SKM-1 (cell line): ENCODE measurements around the gene TMEM185B.

Source experiments
- DNase-seq: peaks from one replicate; lab custom pipeline; 2025; ENCODE audit not compliant: unreplicated experiment; lab: John Stamatoyannopoulos, UW

Gene TMEM185B

DNA sequence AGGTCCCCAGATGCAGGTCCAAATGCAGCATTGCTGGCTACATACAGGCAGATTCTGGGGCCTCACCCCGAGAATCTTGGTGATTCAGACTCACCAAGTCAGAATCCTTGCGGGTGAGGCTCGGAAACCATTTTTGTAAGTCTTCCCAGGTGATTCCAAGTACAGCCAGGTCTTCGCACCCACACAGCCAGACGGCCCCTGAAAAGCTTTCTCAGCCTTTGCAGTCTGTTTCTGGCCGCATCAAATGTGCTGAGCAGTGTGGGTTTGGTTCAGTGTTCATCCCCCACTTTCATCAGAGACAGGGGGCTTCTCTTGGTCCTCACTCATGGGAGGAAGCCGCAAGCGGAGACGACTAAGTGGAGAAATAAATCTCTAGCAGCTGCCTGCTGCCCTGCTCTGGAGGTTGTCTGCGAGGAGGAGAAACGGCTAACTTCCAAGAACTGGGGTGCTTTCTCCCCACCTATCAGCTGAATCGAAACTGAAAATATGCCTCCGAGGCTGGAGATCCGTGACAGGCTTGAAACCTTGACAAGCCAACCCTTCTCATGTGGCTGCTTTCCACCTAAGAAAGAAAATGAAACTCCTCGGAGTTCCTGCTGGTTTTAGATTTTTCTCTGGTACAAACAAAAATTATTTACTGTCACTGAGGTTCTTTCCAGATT lies 8.9 kb upstream of the TMEM185B start:
- DNase-seq: no peak

DNA sequence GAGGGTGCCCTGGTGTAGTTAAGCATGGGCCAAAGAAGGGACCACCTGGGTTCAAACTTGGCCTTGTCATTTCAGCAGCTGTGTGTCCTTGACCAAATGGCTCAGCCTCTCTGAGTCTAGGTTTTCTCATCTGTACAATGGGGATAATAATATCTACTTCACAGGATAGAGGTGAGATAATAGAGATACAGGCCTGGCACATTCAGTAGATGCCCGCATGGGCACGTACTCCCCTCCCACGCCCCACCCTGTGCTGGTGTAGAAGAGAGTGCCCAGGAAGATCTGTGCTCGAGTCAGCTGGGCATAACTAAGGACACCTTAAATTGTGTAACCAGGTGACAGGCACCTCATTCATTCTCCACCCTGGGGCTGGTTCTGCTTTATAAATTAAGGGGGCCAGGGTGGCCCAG lies 8.4 kb upstream of the TMEM185B start:
- DNase-seq: no peak

DNA sequence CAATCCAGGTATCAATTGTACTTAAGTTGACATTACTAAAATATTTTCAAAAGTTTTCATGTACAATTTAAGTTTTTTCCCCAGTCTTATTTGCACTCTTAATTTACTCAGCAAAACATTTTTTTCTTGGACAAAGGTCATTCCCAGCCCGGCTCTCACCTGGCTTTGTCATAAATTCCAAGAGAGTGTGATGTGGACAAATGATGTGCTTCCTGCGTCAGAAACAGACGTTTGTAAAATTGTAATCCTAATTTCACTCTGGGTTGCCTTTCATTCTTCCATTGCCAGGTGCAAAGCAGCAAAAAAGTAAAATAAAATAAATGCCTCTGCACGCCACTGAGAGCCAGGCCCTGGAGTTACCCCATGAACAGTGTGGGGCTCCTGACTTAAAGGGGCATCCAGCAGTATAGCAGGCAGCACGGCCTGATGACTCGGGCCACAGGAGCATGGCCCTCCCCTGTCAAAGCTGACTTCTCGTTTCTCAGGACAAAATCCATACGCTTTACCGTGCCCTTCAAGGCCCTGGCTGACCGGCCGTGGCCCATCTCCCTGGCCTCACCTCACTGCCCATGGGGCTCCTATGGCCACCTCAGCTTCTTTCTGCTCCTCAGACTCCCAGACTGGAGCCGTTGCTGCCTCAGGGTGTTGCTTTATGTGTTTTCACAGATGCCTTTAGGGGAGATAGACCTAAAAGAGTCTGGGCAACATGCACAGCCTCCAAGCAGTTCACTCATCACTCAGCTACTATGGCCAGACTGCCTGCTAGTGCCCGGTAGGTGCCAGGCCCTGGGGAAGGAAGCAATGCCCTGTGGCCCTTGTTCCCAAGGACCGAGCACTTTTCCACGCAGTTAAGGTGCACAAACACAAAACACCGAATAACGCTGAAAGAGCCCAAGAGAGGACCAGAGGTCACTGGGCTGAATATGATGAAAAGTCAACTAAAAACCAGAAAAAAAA lies 7.6 kb upstream of the TMEM185B start:
- no peak for DNase-seq

- no peak for DNase-seq
These were observed 6.1 kb upstream of the TMEM185B start for GRCh38 chr2:120229341-120229740.

DNA sequence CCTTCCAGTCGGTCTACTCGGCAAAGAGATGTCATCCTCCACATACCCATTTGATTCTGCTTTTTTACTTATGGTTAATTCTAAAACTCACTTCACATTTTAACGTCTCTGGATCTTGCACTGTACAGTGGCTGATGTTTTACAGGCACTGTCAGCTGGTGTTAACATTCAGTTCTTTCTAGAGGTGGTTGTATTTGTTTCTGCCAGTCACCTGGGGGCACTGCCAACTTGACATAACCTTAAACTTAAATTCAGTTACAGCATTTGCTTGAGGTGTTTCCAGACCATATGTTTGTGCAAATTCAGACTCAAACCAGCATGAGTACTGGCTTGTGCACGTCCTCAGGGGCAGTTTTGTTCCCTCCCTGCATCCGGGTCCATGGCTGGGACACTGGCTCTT lies 5.3 kb upstream of the TMEM185B start:
- no peak for DNase-seq

- no peak for DNase-seq
These were observed 4.2 kb upstream of the TMEM185B start for GRCh38 chr2:120227111-120227991.

DNA sequence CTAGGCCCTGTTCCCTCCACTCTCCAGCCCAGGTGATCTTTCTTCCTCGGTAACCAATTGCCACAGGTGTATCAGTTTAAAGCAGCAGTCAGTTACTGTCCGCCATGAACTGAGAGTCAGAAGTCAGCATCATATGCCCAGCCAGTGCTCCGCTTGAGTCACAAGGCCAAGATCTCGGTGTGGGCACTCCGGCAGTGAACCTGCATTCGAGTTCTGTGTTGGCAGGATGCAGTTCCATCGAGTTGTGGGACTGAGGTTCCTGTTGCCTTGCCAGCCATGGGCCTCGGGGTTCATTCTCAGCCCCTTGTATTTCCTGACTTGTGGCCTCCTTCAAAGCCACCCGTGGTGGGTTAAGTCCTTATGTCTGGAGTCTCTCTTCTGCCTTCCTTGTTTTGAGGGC lies 3.1 kb upstream of the TMEM185B start:
- DNase-seq: no peak

DNA sequence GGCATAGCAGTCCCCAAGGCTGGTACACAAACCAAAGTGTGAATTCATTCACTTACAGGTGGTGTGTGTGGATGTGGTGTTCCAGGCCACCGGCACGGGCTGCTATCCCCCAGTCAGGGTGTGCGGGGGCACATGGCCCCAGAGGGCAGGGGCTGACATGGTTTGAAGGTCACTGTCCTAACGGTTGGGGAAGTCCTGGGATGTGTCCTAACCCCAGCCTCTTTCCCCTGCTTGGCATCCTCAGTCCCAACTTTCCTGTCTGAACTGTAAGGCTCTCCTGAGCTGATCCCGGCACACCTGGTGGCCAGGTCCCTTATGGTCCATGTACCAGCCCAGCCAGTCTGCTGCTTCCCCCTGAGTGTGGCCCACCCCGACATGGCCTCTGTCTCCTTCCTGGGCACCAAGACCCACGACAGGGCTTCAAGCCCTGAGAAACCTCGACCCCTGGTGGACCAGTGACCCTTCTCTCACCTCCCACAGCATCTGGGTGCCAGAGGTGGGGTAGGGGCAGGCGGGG lies 2.4 kb upstream of the TMEM185B start:
- no peak for DNase-seq

GRCh38 chr2:120224735-120225548 lies 1.7 kb upstream of the TMEM185B start:
- DNase-seq: no peak

DNA sequence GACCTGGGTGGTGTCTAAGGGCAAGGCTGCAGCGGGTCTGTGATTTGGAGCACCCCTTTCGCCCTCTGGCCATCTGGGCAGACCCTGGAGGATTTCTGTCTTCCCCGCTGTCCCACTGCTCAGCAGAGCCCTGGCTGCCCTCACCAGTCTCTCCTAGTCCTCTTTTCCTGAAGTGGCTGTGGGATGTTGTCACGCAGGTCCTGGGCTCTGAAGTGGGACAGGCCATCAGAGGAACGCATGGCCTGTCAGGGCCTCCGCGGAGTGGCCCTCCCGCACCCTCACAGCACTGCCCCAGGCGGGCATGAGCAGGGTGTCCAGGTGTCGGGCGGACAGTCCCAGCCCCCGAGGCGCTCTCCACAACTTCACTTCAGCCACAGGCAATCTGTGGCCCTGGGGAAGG lies 1.1 kb upstream of the TMEM185B start:
- no peak for DNase-seq

GRCh38 chr2:120222186-120223033 lies 790 bp downstream of the TMEM185B start:
- no peak for DNase-seq

DNA sequence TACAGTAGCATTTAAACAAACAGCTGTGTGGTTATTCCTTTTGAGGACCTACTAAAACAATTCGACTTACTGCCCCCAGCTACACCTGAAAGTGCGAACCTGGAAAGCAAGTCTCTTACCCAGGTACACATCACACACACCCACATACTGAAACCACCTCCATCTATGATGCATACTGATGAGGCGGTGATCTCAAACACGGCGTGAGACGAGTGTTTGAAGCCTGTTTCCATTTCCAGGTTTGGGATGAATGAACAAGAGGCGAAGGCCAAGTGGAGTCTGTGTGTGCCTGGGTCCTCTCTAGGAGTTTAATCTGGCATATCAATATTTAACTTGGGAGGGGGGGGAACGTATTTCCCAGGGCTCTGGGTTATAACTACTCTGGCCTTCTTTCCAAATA lies 1.6 kb downstream of the TMEM185B start:
- no peak for DNase-seq

- DNase-seq: no peak
These were observed 2.4 kb downstream of the TMEM185B start for GRCh38 chr2:120220756-120221155.

GRCh38 chr2:120219766-120220165 lies 3.4 kb downstream of the TMEM185B start:
- no peak for DNase-seq

GRCh38 chr2:120219291-120219690 lies 3.9 kb downstream of the TMEM185B start:
- no peak for DNase-seq

GRCh38 chr2:120218181-120218580 lies 5.0 kb downstream of the TMEM185B start:
- no peak for DNase-seq

DNA sequence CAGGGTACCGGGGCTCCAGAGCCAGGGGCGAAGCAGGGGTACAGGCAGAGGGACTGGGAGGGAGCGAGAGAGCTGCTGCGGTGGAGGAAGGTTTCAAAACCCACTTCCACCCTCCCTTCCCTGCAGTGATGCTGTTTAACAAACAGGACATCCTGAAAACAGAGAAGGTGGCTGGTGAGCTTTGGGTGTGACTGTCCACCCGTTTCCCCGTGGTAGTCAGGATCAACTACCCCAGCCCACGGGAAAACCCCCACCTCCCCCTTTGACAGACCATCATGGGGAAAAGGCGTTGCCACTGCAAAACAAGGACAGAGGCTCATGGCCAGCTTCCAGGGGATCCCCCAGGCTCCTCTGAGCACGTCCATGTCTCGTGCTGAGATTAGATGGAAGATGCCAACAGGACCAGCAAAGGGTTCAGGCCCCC lies 12.9 kb downstream of the TMEM185B start:
- DNase-seq: no peak

GRCh38 chr2:120209427-120210269 lies 13.6 kb downstream of the TMEM185B start:
- no peak for DNase-seq
